ENCODE measurements around the gene WDR47. TPM values are rescaled to one million over a fixed set of nuclear protein-coding genes. Genes with fewer than 3 reads are reported as not detected.

Gene WDR47
- total and polyA plus RNA-seq, 7 donors = 5.7 to 19.6 (median 14.2) TPM

DNA sequence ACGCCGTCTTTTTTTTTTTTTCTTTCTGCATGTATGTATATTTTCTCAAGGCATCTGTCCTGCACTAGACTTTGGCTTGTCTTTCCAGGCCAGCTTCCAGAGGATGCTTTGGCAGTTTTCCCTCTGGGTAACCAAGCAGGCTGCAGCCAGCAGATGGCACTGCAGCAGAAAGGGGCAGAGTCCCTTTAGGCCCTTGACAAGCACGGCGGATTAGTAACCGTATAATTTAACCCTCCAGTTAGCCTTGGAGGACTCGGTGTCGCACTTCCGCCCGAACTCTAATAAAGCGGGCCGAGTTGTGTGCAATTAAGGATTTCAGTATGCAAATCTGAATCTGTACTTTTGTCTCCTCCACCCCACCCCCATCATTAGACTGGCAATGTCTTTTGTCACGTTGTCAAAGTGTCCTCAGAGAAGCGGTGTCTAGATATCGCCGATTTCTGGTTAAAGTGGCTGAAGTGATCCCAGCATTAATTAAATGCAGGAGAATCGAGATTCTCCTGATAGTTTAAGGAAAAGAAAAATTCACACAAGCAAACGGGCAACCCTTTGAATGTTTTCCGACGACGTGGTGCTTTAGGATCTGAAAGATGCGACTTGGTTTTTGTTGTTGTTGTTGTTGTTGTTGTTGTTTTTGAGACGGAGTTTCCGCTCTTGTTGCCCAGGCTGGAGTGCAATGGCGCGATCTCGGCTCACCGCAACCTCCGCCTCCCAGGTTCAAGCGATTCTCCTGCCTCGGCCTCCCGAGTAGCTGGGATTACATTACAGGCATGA lies 47.5 kb upstream of the WDR47 start:
- Histone ChIP-seq H3K9me3 (no peaks in the 10 kb centered on the region), H3K36me3 (ENCODE audit: insufficient read depth in 1 of 2, low read depth in 1 of 2) (peaks cover 3 to 19% of the 10 kb centered on the region in 2 donors), H3K4me3 (peak overlapping the region; percentile 92), H3K27ac (peak overlapping the region; percentile 99), H3K27me3 (ENCODE audit: insufficient read depth in 3 of 3, low read length in 2 of 3) (no peaks in the 10 kb centered on the region), H3K4me1 (peaks cover 22% of the 10 kb centered on the region)
- peak; percentile 51 to 80 for DNase-seq
- intact Hi-C loops (cut with DNase I) = loop anchor here (5.0 kb wide), 1 partner anchor 47 kb away; the partner anchor contains the start of gene WDR47 (in 2 of the 2)
- peak; percentile 62 to 72 (median 70) for ATAC-seq
- TF ChIP-seq, protein P1, sequence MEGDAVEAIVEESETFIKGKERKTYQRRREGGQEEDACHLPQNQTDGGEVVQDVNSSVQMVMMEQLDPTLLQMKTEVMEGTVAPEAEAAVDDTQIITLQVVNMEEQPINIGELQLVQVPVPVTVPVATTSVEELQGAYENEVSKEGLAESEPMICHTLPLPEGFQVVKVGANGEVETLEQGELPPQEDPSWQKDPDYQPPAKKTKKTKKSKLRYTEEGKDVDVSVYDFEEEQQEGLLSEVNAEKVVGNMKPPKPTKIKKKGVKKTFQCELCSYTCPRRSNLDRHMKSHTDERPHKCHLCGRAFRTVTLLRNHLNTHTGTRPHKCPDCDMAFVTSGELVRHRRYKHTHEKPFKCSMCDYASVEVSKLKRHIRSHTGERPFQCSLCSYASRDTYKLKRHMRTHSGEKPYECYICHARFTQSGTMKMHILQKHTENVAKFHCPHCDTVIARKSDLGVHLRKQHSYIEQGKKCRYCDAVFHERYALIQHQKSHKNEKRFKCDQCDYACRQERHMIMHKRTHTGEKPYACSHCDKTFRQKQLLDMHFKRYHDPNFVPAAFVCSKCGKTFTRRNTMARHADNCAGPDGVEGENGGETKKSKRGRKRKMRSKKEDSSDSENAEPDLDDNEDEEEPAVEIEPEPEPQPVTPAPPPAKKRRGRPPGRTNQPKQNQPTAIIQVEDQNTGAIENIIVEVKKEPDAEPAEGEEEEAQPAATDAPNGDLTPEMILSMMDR (IDR thresholded peaks at IDR 0.05) = peak; percentile 50
- WGBS, 3 donors = 45 to 61% (median 57%) methylated on average over 31 of the region's 31 CpGs

DNA sequence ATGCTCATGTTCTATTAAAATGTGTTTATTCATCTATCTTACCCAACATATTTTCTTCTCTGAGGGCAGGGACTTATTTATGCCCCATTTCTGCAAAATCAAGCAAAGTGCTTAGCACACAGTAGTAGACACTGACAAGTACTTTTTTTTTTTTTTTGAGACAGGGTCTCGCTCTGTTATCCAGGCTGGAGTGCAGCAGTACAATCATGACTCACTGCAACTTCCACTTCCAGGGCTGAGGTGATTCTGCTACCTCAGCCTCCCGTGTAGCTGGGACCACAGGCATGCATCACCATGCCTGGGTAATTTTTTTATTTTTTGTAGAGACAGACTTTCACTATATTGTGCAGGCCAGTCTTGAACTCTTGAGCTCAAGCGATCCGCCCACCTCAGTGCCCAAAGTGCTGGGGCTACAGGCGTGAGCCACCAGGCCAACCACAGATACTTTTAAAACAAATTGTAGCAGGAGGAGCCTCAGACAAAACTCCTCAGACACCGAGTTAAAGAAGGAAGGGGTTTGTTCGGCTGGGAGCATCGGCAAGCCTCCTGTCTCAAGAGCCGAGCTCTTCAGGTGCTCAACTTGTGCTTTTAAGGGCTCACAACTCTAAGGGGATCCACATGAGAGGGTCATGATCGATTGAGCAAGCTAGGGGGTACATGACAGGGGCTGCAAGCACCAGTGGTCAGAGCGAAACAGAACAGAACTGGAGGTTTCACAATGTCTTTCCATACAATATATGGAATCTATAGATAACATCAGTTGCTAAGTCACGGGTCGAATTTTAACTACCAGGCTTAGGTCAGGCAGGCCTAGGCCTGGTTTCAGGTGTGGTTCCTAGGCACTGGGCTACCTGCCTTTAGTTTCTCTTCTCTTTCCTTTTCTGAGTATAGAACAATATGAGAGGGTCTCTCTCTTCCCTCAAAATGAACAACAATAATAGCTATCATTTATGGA lies 42.9 kb upstream of the WDR47 start:
- no peak for DNase-seq
- Histone ChIP-seq H3K9me3 (no peaks in the 10 kb centered on the region), H3K27me3 (ENCODE audit: insufficient read depth in 3 of 3, low read length in 2 of 3) (no peaks in the 10 kb centered on the region), H3K27ac (no peak overlapping the region), H3K4me3 (no peak overlapping the region), H3K4me1 (no peaks in the 10 kb centered on the region), H3K36me3 (ENCODE audit: insufficient read depth in 1 of 2, low read depth in 1 of 2) (no peaks in the 10 kb centered on the region)
- TF ChIP-seq, protein P1 (IDR thresholded peaks at IDR 0.05) = no peak
- intact Hi-C loops (cut with DNase I) = no loop called here
- 85 to 92% (median 87%) methylated on average over 13 of the region's 13 CpGs for WGBS, 3 donors
- ATAC-seq = no peak

DNA sequence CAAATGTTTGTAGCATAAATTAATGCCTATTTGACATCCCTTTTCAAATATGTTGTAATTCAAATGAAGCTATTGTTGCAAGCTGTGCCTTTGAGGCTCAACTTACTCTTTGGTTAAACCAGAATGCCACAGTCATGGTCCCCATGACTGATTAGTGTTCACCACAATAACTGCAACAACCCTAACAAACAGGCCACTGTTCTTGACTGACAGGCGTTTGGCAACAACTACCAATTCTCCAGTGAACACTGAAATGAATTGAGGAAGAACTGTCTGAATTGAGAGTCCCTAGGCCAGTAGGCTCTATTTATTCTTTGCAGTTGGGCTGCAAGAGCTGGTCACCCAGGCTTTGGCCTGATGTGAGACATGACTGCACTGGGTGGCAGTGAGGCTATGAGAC lies 42.0 kb upstream of the WDR47 start:
- no peaks in the 10 kb centered on the region for H3K36me3 ChIP-seq (ENCODE audit: insufficient read depth in 1 of 2, low read depth in 1 of 2)
- intact Hi-C loops (cut with DNase I) = no loop called here
- DNase-seq (no peak), ATAC-seq (no peak)
- H3K27me3 ChIP-seq (ENCODE audit: insufficient read depth in 3 of 3, low read length in 2 of 3) = no peaks in the 10 kb centered on the region
- no peak overlapping the region for H3K4me3 ChIP-seq
- WGBS, 3 donors = 49 to 71% (median 65%) methylated on average over 1 of the region's 1 CpG
- H3K27ac ChIP-seq = no peak overlapping the region
- H3K4me1 ChIP-seq = no peaks in the 10 kb centered on the region
- TF ChIP-seq, protein P1 (IDR thresholded peaks at IDR 0.05) = no peak
- H3K9me3 ChIP-seq = no peaks in the 10 kb centered on the region

DNA sequence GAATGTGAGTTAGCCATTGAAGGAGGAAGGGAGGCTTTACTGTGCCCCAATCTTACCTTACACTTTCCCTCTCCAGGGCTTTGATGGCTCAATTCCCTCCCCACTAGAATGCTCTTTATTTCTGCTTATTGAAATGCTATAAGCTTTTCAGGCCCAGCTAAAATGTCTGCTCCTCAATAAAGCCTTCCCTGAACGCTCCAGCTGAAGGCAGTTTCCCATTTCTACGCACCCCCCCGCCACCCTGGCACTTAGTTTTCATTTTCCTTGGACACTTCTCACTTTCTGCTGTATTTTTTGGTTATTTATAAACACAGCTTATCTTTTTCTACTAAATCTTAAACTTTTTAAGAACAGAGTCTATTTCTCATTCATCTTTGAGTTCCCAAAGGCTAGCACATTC lies 41.6 kb upstream of the WDR47 start:
- Histone ChIP-seq H3K27me3 (ENCODE audit: insufficient read depth in 3 of 3, low read length in 2 of 3) (no peaks in the 10 kb centered on the region), H3K36me3 (ENCODE audit: insufficient read depth in 1 of 2, low read depth in 1 of 2) (no peaks in the 10 kb centered on the region), H3K4me3 (no peak overlapping the region), H3K27ac (no peak overlapping the region), H3K9me3 (no peaks in the 10 kb centered on the region), H3K4me1 (no peaks in the 10 kb centered on the region)
- WGBS, 3 donors = 81 to 91% (median 83%) methylated on average over 3 of the region's 3 CpGs
- intact Hi-C loops (cut with DNase I) = no loop called here
- ATAC-seq = no peak
- TF ChIP-seq, protein P1 (IDR thresholded peaks at IDR 0.05) = no peak
- no peak for DNase-seq
